NT2/D1 (cell line): ENCODE data around the gene ADGRL3.

ENCODE experiments used
- DNase-seq: peaks from one replicate; pipeline ENCODE4 v3.0.0-alpha.2; 2011; ENCODE audit warnings: low read depth, low spot score
- H3K27me3 ChIP-seq: 2 replicates; pipeline ENCODE4 v1.6.0; 2011; ENCODE audit warnings: mild to moderate bottlenecking; ENCODE audit not compliant: insufficient read length, insufficient read depth
- H3K36me3 ChIP-seq: 2 replicates; pipeline ENCODE4 v1.6.1; 2011; ENCODE audit warnings: mild to moderate bottlenecking, low read length, mixed read lengths; ENCODE audit not compliant: insufficient read depth, insufficient read length
- H3K4me1 ChIP-seq: 2 replicates; pipeline ENCODE4 v1.5.1; 2011; ENCODE audit not compliant: insufficient read depth, insufficient read length
- H3K4me3 ChIP-seq: 2 replicates; pipeline ENCODE4 v1.5.1; 2011; ENCODE audit warnings: low read depth; ENCODE audit not compliant: insufficient read length
- H3K9ac ChIP-seq: 2 replicates; pipeline ENCODE4 v1.6.0; 2011; ENCODE audit warnings: low read depth; ENCODE audit not compliant: insufficient read length
- H3K9me3 ChIP-seq: 2 replicates; pipeline ENCODE4 v1.5.1; 2011; ENCODE audit warnings: mild to moderate bottlenecking, low read length; ENCODE audit not compliant: insufficient read depth
- SUZ12 ChIP-seq: IDR thresholded peaks from 2 replicates; pipeline ENCODE4 v1.6.1; 2011; ENCODE audit not compliant: insufficient read length, insufficient read depth; ENCODE audit errors: extremely low read depth
- YY1 ChIP-seq: IDR thresholded peaks from 2 replicates; pipeline ENCODE4 v1.6.1; 2011; ENCODE audit not compliant: insufficient read length, insufficient read depth
- ZNF274 ChIP-seq: IDR thresholded peaks from 2 replicates; pipeline ENCODE4 v1.6.1; 2011; ENCODE audit warnings: mild to moderate bottlenecking, low read depth, low read length

Gene ADGRL3

DNA sequence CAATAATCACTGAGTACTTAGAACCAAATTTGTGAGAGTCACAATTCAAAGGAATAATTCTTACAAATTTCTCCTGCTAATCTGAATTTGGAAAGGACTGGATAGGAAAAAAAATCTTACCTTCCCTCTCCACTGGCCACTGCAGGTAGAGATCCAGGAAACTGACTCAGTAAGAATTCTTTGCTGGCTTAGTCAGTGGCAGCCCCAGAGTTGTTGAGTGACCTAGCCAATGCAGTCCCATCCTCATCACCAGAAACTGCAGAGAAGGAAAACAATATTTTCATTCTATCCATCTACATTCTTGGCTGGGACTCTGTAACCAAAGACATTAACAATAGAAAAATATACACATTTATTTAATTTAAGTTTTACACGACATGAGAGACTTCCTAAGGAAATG is 572.0 kb downstream of the ADGRL3 start:
- H3K4me3 ChIP-seq, result no peak overlapping the region
- no peak overlapping the region for H3K9ac ChIP-seq
- H3K9me3 ChIP-seq, result no peaks in the 10 kb centered on the region
- TF ChIP-seq YY1 (no peak), SUZ12 (no peak), ZNF274 (no peak)
- no peaks in the 10 kb centered on the region for H3K4me1 ChIP-seq
- DNase-seq, result no peak
- no peaks in the 10 kb centered on the region for H3K36me3 ChIP-seq
- no peaks in the 10 kb centered on the region for H3K27me3 ChIP-seq

DNA sequence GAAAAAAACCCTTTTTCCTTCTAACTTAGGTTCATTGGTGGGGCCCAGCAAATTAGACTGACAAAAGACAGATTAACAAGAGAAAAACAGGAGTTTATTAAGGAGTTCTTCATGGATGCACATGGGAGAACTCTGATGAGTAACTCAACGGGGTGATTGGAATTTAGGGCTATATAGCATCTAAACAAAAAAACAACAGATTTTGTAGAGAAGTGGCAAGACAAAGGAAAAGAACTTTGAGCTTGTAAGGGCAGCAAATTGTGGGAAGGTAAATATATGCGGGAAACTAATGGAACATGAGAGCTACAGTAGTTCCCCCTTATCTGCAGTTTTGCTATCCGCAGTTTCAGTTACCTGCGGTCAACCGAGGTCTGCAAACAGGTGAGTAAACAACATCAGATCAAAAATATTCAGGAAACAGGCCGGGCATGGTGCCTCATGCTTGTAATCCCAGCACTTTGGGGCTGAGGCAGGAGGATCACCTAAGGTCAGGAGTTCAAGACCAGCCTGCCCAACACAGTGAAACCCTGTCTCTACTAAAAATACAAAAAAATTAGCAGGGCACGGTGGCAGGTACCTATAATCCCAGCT is 573.6 kb downstream of the ADGRL3 start:
- Histone ChIP-seq H3K36me3 (no peaks in the 10 kb centered on the region), H3K4me3 (no peak overlapping the region), H3K27me3 (no peaks in the 10 kb centered on the region), H3K4me1 (no peaks in the 10 kb centered on the region), H3K9me3 (no peaks in the 10 kb centered on the region), H3K9ac (no peak overlapping the region)
- no peak for DNase-seq
- no peak for TF ChIP-seq SUZ12
- TF ChIP-seq ZNF274, result no peak
- no peak for TF ChIP-seq YY1

DNA sequence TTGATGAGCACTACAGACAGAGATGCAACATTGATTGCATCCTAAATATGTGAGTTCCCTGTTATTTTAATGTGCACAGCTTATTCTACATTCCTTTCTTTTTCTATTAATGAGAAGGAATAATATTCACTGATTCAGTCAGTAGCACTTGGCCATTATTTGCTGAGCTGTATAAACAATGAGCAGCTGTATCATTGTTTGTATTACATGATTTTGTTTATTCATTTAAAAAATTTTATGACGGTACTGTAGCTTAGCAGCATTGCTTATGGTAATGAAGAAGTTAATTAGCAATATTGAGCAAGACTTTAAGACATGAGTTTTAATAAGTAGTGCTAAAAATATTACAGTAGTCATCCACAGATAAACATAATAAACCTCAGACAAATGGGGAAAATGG is 582.0 kb downstream of the ADGRL3 start:
- no peak for DNase-seq
- H3K9ac ChIP-seq, result no peak overlapping the region
- H3K36me3 ChIP-seq, result no peaks in the 10 kb centered on the region
- H3K4me1 ChIP-seq, result no peaks in the 10 kb centered on the region
- no peaks in the 10 kb centered on the region for H3K9me3 ChIP-seq
- H3K4me3 ChIP-seq, result no peak overlapping the region
- no peak for TF ChIP-seq ZNF274
- TF ChIP-seq SUZ12, result no peak
- TF ChIP-seq YY1, result no peak
- no peaks in the 10 kb centered on the region for H3K27me3 ChIP-seq

DNA sequence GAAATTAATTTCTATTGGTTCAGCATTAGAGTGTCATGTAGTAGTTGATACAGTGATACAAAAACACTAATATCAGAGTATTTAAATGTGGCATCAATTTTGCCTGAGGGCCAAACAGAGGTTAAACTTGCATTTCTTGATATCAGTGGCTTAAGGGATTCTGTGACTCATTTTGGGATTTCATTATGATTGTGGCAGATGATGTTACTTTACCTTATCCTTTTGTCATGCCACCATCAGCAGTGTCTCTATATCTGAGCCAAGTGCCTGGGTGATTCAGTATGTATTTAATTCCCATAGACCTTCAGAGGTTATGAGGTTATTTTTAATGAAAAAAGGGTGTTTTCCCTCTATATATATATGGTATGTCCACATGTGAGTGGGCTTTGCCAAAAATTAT is 582.9 kb downstream of the ADGRL3 start:
- DNase-seq, result no peak
- no peak overlapping the region for H3K4me3 ChIP-seq

DNA sequence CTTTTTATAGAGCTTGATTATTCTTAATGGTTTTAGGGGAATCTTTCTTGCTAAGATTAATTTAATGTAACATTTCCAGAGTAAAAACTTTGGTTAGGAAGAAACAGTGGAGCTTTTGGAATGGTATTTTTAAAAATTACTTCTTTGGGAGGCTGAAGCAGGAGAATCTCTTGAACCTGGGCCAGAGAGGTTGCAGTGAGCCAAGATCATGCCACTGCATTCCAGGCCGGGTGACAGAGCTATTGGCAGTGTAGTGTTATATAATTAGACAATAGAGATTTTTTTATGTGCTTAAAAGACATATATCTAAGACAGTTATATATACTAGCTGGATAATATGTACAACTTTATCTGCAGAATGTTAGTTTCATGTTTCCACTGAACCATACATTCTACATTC is 585.6 kb downstream of the ADGRL3 start:
- H3K36me3 ChIP-seq, result no peaks in the 10 kb centered on the region

More for the DNA sequence above, 582.9 kb downstream of the ADGRL3 start:
- H3K9me3 ChIP-seq, result no peaks in the 10 kb centered on the region
- H3K36me3 ChIP-seq, result no peaks in the 10 kb centered on the region
- no peaks in the 10 kb centered on the region for H3K4me1 ChIP-seq
- H3K27me3 ChIP-seq, result no peaks in the 10 kb centered on the region
- TF ChIP-seq ZNF274 (no peak), SUZ12 (no peak), YY1 (no peak)
- H3K9ac ChIP-seq, result no peak overlapping the region

DNA sequence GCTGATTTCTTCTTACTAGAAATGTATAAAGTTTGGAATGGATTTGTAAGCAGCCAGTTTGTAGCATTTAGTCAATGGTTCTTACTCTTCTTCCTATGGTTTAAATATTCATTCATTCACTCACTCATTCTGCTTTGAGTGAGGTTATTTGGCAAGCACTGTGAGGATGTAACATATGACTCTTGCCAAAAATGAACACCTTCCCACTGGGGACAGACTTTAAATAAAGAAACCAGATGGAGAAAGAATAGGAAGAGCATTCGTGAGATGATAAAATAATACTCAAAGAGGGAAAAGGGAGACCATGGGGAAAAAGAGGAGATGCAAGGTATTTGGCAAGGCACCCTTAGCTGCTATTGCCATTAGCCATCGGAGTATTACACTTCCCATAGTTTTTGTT is 586.1 kb downstream of the ADGRL3 start:
- Histone ChIP-seq H3K9me3 (no peaks in the 10 kb centered on the region), H3K4me1 (no peaks in the 10 kb centered on the region), H3K9ac (no peak overlapping the region), H3K4me3 (no peak overlapping the region), H3K36me3 (no peaks in the 10 kb centered on the region), H3K27me3 (no peaks in the 10 kb centered on the region)
- no peak for DNase-seq
- TF ChIP-seq SUZ12 (no peak), ZNF274 (no peak), YY1 (no peak)

More for the DNA sequence above, 585.6 kb downstream of the ADGRL3 start:
- Histone ChIP-seq H3K27me3 (no peaks in the 10 kb centered on the region), H3K9me3 (no peaks in the 10 kb centered on the region), H3K9ac (no peak overlapping the region), H3K4me3 (no peak overlapping the region), H3K4me1 (no peaks in the 10 kb centered on the region)
- no peak for DNase-seq
- no peak for TF ChIP-seq YY1
- TF ChIP-seq SUZ12, result no peak
- TF ChIP-seq ZNF274, result no peak

DNA sequence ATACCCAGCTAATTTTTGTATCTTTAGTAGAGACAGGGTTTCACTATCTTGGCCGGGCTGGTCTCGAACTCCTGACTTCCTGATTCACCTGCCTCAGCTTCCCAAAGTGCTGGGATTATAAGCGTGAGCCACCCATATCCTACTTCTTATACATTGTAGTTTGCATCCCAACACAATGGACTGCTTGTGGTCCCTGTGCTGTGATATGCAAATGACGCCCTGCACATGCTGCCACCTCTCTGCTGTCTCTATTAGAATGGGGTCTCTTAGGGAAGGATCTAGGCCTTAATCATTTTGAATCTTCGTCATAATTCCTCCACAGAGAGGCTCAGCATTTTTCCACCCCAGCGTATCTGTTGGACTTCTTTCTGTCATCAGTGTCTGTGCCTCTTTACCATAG is 595.9 kb downstream of the ADGRL3 start:
- no peaks in the 10 kb centered on the region for H3K9me3 ChIP-seq
- TF ChIP-seq ZNF274, result no peak
- TF ChIP-seq SUZ12, result no peak
- TF ChIP-seq YY1, result no peak
- no peaks in the 10 kb centered on the region for H3K4me1 ChIP-seq
- DNase-seq, result no peak
- H3K27me3 ChIP-seq, result no peaks in the 10 kb centered on the region
- H3K36me3 ChIP-seq, result no peaks in the 10 kb centered on the region
- H3K4me3 ChIP-seq, result no peak overlapping the region
- H3K9ac ChIP-seq, result no peak overlapping the region

DNA sequence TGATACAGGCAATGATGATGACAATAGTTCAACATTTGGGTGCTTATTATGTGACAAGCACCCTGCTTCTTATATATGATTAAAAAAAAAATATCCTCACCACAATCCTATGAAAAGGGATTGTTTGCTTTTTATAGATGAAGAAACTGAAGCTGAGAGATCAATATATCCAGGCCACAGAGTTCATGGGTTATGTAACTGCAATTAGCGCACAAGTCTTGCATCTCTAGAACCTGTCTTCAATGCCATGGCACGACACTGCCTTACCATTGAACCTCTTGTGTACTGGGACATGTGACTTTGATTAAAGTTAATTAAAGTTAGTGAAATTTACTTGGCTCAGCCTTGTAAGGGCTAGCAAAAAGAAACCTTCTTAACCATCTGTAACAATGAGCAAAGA is 599.7 kb downstream of the ADGRL3 start:
- Histone ChIP-seq H3K9me3 (no peaks in the 10 kb centered on the region), H3K9ac (no peak overlapping the region), H3K27me3 (no peaks in the 10 kb centered on the region), H3K4me3 (no peak overlapping the region), H3K4me1 (no peaks in the 10 kb centered on the region), H3K36me3 (no peaks in the 10 kb centered on the region)
- DNase-seq, result no peak
- TF ChIP-seq SUZ12 (no peak), ZNF274 (no peak), YY1 (no peak)
